Endothelial cell of umbilical vein (primary cell): ENCODE results near the gene EFS. TPM values are rescaled to one million over a fixed set of nuclear protein-coding genes. Genes with fewer than 3 reads are reported as not detected.

Experiments used
- BruUV-seq: library from RNA; stranded (reverse); fragments of 400-500 nt; replicated peaks from 2 replicates; lab custom pipeline; 2021; lab: Mats Ljungman, UMichigan
- CTCF ChIA-PET: fragments of 300-600, 350-600 bp; sonication (Branson Sonifier 250); formaldehyde crosslinking; loops from one replicate; lab custom pipeline; 2021; ENCODE audit warnings: antibody characterized with exemption, inconsistent platforms; lab: Charles Lee
- POLR2A ChIA-PET: fragments of 300-600, 350-600 bp; sonication (Branson Sonifier 250); formaldehyde crosslinking; loops from one replicate; lab custom pipeline; 2021; ENCODE audit warnings: antibody characterized with exemption, inconsistent platforms; lab: Charles Lee
- DNase-seq: peaks from one replicate; pipeline ENCODE4 v3.0.0-alpha.2; 2011; ENCODE audit warnings: low read depth, low spot score
- FAIRE-seq: peaks from 2 replicates; lab custom pipeline; 2011; peaks lifted over from hg19 to GRCh38; lab: Jason Lieb, UNC
- H2AFZ ChIP-seq: 2 replicates; pipeline ENCODE4 v1.6.0; 2012; ENCODE audit warnings: low read depth, low read length, control low read depth, inconsistent platforms
- H3K27ac ChIP-seq: 2 replicates; pipeline ENCODE4 v1.5.1; 2011; ENCODE audit warnings: low read depth, mild to moderate bottlenecking, control low read depth, low read length, moderate library complexity; ENCODE audit not compliant: insufficient read depth
- H3K27me3 ChIP-seq, 2 experiments: 2 replicates each; pipeline versions ENCODE4 v1.6.0 to v1.6.1; 2011; ENCODE audit warnings: low read length in 2 of 2, mixed read lengths in 1 of 2; ENCODE audit not compliant: control insufficient read depth in 2 of 2, insufficient read depth in 2 of 2
- H3K36me3 ChIP-seq, 2 experiments: 2 replicates in 1 of 2; 3 replicates in 1 of 2; pipeline ENCODE4 v1.5.1; 2011; ENCODE audit warnings: low read length in 2 of 2, mild to moderate bottlenecking in 1 of 2, moderate library complexity in 1 of 2; ENCODE audit not compliant: control insufficient read depth in 2 of 2, insufficient read depth in 2 of 2; ENCODE audit errors: extremely low read depth in 1 of 2
- H3K4me1 ChIP-seq: 3 replicates; pipeline ENCODE4 v1.5.1; 2011; ENCODE audit warnings: mild to moderate bottlenecking, low read length; ENCODE audit not compliant: control insufficient read depth, insufficient read depth; ENCODE audit errors: extremely low read depth
- H3K4me2 ChIP-seq: 2 replicates; pipeline ENCODE4 v1.6.1; 2011; ENCODE audit warnings: low read length, control low read depth, mixed read lengths; ENCODE audit not compliant: insufficient read depth
- H3K4me3 ChIP-seq, 3 experiments: fragments of 200-600 bp in 1 of 3; sonication (generic), shearing (Covaris generic) in 1 of 3; replicated peaks in 1 of 3; 2 replicates each; pipeline ENCODE4 v1.5.1; 2011 to 2016; ENCODE audit warnings: control low read depth in 3 of 3, low read length in 3 of 3, mild to moderate bottlenecking in 2 of 3, inconsistent platforms in 1 of 3, low read depth in 1 of 3, moderate library complexity in 1 of 3; ENCODE audit not compliant: insufficient read depth in 1 of 3
- H3K79me2 ChIP-seq: 2 replicates; pipeline ENCODE4 v1.6.0; 2012; ENCODE audit warnings: low read length, inconsistent platforms; ENCODE audit not compliant: control insufficient read depth, insufficient read depth
- H3K9ac ChIP-seq: replicated peaks from 2 replicates; pipeline ENCODE3; 2011; ENCODE audit warnings: low read length, control low read depth; ENCODE audit not compliant: insufficient read depth; ENCODE audit errors: extremely low read depth
- H3K9me1 ChIP-seq: replicated peaks from 3 replicates; pipeline ENCODE4 v1.6.0; 2011; ENCODE audit warnings: mild to moderate bottlenecking, low read length; ENCODE audit not compliant: control insufficient read depth, insufficient read depth; ENCODE audit errors: extremely low read depth
- H3K9me3 ChIP-seq: replicated peaks from 2 replicates; pipeline ENCODE4 v1.5.1; 2012; ENCODE audit warnings: low read length, inconsistent platforms; ENCODE audit not compliant: control insufficient read depth, insufficient read depth
- H4K20me1 ChIP-seq: replicated peaks from 2 replicates; pipeline ENCODE3; 2011; ENCODE audit warnings: mild to moderate bottlenecking, low read length; ENCODE audit not compliant: control insufficient read depth, insufficient read depth; ENCODE audit errors: extremely low read depth
- CTCF ChIP-seq, 2 donors: IDR thresholded peaks; 1 replicate in 1 of 2; 2 replicates in 1 of 2; pipeline ENCODE4 v1.5.1; 2011; ENCODE audit warnings: low read length in 2 of 2, mild to moderate bottlenecking in 2 of 2, moderate library complexity in 2 of 2, control low read depth in 1 of 2, inconsistent platforms in 1 of 2, low read depth in 1 of 2; ENCODE audit not compliant: insufficient read depth in 1 of 2; ENCODE audit errors: extremely low read depth in 1 of 2
- EZH2 ChIP-seq: IDR thresholded peaks from 2 replicates; pipeline ENCODE4 v1.6.1; 2012; ENCODE audit warnings: borderline replicate concordance, low read depth, mild to moderate bottlenecking, moderate library complexity, low read length, inconsistent platforms; ENCODE audit not compliant: severe bottlenecking
- FOS ChIP-seq: IDR thresholded peaks from 2 replicates; pipeline ENCODE4 v1.6.1; 2011; ENCODE audit warnings: mild to moderate bottlenecking, low read length, moderate library complexity, borderline replicate concordance; ENCODE audit not compliant: insufficient read depth
- GATA2 ChIP-seq: IDR thresholded peaks from 2 replicates; pipeline ENCODE4 v1.7.0; 2011; ENCODE audit warnings: low read depth, mild to moderate bottlenecking, moderate library complexity, mixed read lengths, low read length; ENCODE audit not compliant: insufficient read length, insufficient read depth
- JUN ChIP-seq: IDR thresholded peaks from 2 replicates; pipeline ENCODE4 v1.6.1; 2011; ENCODE audit warnings: borderline replicate concordance, low read depth; ENCODE audit not compliant: insufficient read length, insufficient read depth
- MAX ChIP-seq: IDR thresholded peaks from 2 replicates; pipeline ENCODE4 v1.6.1; 2011; ENCODE audit not compliant: insufficient read depth, insufficient read length
- MYC ChIP-seq: IDR thresholded peaks from one replicate; pipeline ENCODE4 v1.6.1; 2011; ENCODE audit warnings: mild to moderate bottlenecking, low read depth, low read length
- POLR2A ChIP-seq: IDR thresholded peaks from 2 replicates; pipeline ENCODE4 v1.6.1; 2012; ENCODE audit warnings: low read depth, mild to moderate bottlenecking, control low read depth, low read length
- POLR2AphosphoS5 ChIP-seq: IDR thresholded peaks from 2 replicates; pipeline ENCODE4 v1.6.1; 2012; ENCODE audit warnings: low read depth, mild to moderate bottlenecking, control low read depth, low read length, moderate library complexity; ENCODE audit not compliant: insufficient read depth
- dilution Hi-C: fragments of 300-500 bp; cut with MboI; formaldehyde crosslinking; loops from one replicate; pipeline ENCODE4 v1.15.0; 2019; ENCODE audit warnings: low sequenced_read_pairs; ENCODE audit not compliant: extremely low pct_ligation_motif_present
- intact Hi-C: fragments of 100-400 bp; cut with micrococcal nuclease; formaldehyde crosslinking; loops from one replicate; pipeline ENCODE4 v1.10.0; 2022
- polyA plus RNA-seq, 4 experiments: library from polyadenylated mRNA; depleted of rRNA in 3 of 4; stranded (reverse) in 3 of 4; unstranded in 1 of 4; fragments of >200 nt; gene quantifications; 2 replicates each; pipeline versions ENCODE4 v1.2.1 to v1.2.3, GENCODE V29; 2011 to 2012; ENCODE audit warnings: missing spikeins in 1 of 4
- total RNA-seq: library from RNA; stranded (reverse); gene quantifications from 2 replicates; pipeline ENCODE4 v1.2.3, GENCODE V29; 2021

Gene EFS
- total and polyA plus RNA-seq, 2 donors (not counting 3 experiments of a cell fraction or from before 2014, with no cell fraction given) = 0.03 to 0.13 TPM

GRCh38 chr14:23373041-23373440 lies 8.1 kb upstream of the EFS start:
- H3K4me2 ChIP-seq = no peak overlapping the region
- H3K27me3 ChIP-seq = peaks cover 4 to 6% of the 10 kb centered on the region in 2 experiments
- FAIRE-seq = no peak
- ChIA-PET CTCF (no interaction called here), POLR2A (no interaction called here)
- H3K9ac ChIP-seq = no peak overlapping the region
- no peaks in the 10 kb centered on the region for H3K9me3 ChIP-seq
- H4K20me1 ChIP-seq = no peaks in the 10 kb centered on the region
- dilution Hi-C loops = no loop called here
- no peaks in the 10 kb centered on the region for H3K36me3 ChIP-seq
- no peaks in the 10 kb centered on the region for H3K79me2 ChIP-seq
- intact Hi-C loops = no loop called here
- no peak for DNase-seq
- no peak overlapping the region for H2AFZ ChIP-seq
- no peak overlapping the region for H3K27ac ChIP-seq
- no peaks in the 10 kb centered on the region for H3K9me1 ChIP-seq
- no peak overlapping the region for H3K4me3 ChIP-seq
- TF ChIP-seq POLR2AphosphoS5 (no peak), CTCF (IDR thresholded peaks at IDR 0.05; ENCODE audit: extremely low read depth in 1 of 2, insufficient read depth in 1 of 2, low read depth in 1 of 2, low read length in 2 of 2) (no peak), EZH2 (no peak), JUN (no peak), FOS (no peak)
- H3K4me1 ChIP-seq = no peaks in the 10 kb centered on the region
- no TSS peak for BruUV-seq

- intact Hi-C loops = no loop called here
- dilution Hi-C loops = no loop called here
- DNase-seq (no peak), FAIRE-seq (no peak)
- no peaks in the 10 kb centered on the region for H3K79me2 ChIP-seq
- no peaks in the 10 kb centered on the region for H3K4me1 ChIP-seq
- H3K27me3 ChIP-seq = peaks cover 8 to 12% of the 10 kb centered on the region in 2 experiments
- H3K9me1 ChIP-seq = no peaks in the 10 kb centered on the region
- TF ChIP-seq CTCF (IDR thresholded peaks at IDR 0.05; ENCODE audit: extremely low read depth in 1 of 2, insufficient read depth in 1 of 2, low read depth in 1 of 2, low read length in 2 of 2) (no peak), MYC (no peak), POLR2AphosphoS5 (no peak), GATA2 (no peak), FOS (no peak), MAX (no peak), EZH2 (no peak), JUN (no peak), POLR2A (no peak)
- ChIA-PET POLR2A (no interaction called here), CTCF (no interaction called here)
- H4K20me1 ChIP-seq = no peaks in the 10 kb centered on the region
- no peak within 1 kb of the TSS for H3K4me3 ChIP-seq
- H3K36me3 ChIP-seq = no peaks in the 10 kb centered on the region
- H3K4me2 ChIP-seq = no peak within 1 kb of the TSS
- H3K9me3 ChIP-seq = no peaks in the 10 kb centered on the region
- no peak within 1 kb of the TSS for H3K27ac ChIP-seq
- no peak within 1 kb of the TSS for H3K9ac ChIP-seq
- no TSS peak for BruUV-seq
- no peak within 1 kb of the TSS for H2AFZ ChIP-seq
Measured at GRCh38 chr14:23372509-23372908, 7.5 kb upstream of the EFS start, which contains the start of gene IL25. IL25 (plus strand) TSS chr14:23372809.
